ENCODE results near the gene SHMT2.

Gene SHMT2

DNA sequence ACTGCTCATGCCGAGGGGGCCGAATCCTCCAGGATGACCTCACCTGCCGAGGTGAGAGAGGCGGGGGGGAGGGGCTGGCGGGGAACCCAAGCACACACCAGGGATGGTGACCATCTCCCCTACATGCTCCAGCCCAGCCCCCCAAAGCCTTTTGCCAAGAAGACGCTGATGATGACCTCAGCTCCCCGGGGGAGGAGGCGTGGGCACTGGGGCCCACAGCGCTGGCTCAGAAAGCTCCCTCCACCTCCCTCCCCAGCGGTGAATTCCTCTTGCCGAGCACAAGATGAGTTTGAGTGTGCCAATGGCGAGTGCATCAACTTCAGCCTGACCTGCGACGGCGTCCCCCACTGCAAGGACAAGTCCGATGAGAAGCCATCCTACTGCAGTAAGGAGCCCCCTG is 36.6 kb upstream of the SHMT2 start (continued):
- TF ChIP-seq, protein P1, sequence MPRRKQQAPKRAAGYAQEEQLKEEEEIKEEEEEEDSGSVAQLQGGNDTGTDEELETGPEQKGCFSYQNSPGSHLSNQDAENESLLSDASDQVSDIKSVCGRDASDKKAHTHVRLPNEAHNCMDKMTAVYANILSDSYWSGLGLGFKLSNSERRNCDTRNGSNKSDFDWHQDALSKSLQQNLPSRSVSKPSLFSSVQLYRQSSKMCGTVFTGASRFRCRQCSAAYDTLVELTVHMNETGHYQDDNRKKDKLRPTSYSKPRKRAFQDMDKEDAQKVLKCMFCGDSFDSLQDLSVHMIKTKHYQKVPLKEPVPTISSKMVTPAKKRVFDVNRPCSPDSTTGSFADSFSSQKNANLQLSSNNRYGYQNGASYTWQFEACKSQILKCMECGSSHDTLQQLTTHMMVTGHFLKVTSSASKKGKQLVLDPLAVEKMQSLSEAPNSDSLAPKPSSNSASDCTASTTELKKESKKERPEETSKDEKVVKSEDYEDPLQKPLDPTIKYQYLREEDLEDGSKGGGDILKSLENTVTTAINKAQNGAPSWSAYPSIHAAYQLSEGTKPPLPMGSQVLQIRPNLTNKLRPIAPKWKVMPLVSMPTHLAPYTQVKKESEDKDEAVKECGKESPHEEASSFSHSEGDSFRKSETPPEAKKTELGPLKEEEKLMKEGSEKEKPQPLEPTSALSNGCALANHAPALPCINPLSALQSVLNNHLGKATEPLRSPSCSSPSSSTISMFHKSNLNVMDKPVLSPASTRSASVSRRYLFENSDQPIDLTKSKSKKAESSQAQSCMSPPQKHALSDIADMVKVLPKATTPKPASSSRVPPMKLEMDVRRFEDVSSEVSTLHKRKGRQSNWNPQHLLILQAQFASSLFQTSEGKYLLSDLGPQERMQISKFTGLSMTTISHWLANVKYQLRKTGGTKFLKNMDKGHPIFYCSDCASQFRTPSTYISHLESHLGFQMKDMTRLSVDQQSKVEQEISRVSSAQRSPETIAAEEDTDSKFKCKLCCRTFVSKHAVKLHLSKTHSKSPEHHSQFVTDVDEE (CRISPR knock-in tag; IDR thresholded peaks at IDR 0.05) = no peak
- TF ChIP-seq POU6F1 (CRISPR knock-in tag; IDR thresholded peaks at IDR 0.05; ENCODE audit: borderline replicate concordance, low read depth) = no peak
- no peak for TF ChIP-seq ZNF70 (CRISPR knock-in tag; IDR thresholded peaks at IDR 0.05)

GRCh38 chr12:57193706-57194245 is 35.7 kb upstream of the SHMT2 start:
- ATAC-seq = no peak
- TF ChIP-seq CSDC2 (CRISPR knock-in tag; IDR thresholded peaks at IDR 0.05) (no peak), ZFP3 (CRISPR knock-in tag; IDR thresholded peaks at IDR 0.05) (no peak), SNAI2 (CRISPR knock-in tag; IDR thresholded peaks at IDR 0.05) (no peak), TCF4 (CRISPR knock-in tag; IDR thresholded peaks at IDR 0.05; ENCODE audit: borderline replicate concordance) (no peak), GLIS3 (CRISPR knock-in tag; IDR thresholded peaks at IDR 0.05) (no peak), ZC3H10 (CRISPR knock-in tag; IDR thresholded peaks at IDR 0.05) (no peak)
- TF ChIP-seq, protein P2, sequence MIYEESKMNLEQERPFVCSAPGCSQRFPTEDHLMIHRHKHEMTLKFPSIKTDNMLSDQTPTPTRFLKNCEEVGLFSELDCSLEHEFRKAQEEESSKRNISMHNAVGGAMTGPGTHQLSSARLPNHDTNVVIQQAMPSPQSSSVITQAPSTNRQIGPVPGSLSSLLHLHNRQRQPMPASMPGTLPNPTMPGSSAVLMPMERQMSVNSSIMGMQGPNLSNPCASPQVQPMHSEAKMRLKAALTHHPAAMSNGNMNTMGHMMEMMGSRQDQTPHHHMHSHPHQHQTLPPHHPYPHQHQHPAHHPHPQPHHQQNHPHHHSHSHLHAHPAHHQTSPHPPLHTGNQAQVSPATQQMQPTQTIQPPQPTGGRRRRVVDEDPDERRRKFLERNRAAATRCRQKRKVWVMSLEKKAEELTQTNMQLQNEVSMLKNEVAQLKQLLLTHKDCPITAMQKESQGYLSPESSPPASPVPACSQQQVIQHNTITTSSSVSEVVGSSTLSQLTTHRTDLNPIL (CRISPR knock-in tag; IDR thresholded peaks at IDR 0.05; ENCODE audit: low read depth) = no peak
- TF ChIP-seq, protein P1 (CRISPR knock-in tag; IDR thresholded peaks at IDR 0.05) = no peak
- TF ChIP-seq, protein P3, sequence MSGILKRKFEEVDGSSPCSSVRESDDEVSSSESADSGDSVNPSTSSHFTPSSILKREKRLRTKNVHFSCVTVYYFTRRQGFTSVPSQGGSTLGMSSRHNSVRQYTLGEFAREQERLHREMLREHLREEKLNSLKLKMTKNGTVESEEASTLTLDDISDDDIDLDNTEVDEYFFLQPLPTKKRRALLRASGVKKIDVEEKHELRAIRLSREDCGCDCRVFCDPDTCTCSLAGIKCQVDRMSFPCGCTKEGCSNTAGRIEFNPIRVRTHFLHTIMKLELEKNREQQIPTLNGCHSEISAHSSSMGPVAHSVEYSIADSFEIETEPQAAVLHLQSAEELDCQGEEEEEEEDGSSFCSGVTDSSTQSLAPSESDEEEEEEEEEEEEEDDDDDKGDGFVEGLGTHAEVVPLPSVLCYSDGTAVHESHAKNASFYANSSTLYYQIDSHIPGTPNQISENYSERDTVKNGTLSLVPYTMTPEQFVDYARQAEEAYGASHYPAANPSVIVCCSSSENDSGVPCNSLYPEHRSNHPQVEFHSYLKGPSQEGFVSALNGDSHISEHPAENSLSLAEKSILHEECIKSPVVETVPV (CRISPR knock-in tag; IDR thresholded peaks at IDR 0.05) = no peak

DNA sequence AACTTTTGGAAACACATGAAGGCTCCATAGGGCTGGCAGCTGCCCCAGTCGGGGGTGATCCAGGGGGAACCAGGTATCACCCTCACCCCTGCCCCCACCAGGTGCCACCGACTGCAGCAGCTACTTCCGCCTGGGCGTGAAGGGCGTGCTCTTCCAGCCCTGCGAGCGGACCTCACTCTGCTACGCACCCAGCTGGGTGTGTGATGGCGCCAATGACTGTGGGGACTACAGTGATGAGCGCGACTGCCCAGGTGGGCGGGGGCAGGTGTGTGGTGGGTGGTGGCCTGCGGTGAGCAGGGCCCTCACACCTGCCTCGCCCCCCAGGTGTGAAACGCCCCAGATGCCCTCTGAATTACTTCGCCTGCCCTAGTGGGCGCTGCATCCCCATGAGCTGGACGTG is 35.3 kb upstream of the SHMT2 start:
- ATAC-seq = no peak
- TF ChIP-seq ESRRG (CRISPR knock-in tag; IDR thresholded peaks at IDR 0.05) (no peak), SNAI2 (CRISPR knock-in tag; IDR thresholded peaks at IDR 0.05) (no peak), GLIS3 (CRISPR knock-in tag; IDR thresholded peaks at IDR 0.05) (no peak), ZNF70 (CRISPR knock-in tag; IDR thresholded peaks at IDR 0.05) (no peak), PPARA (CRISPR knock-in tag; IDR thresholded peaks at IDR 0.05; ENCODE audit: borderline replicate concordance) (no peak), ZFP3 (CRISPR knock-in tag; IDR thresholded peaks at IDR 0.05) (no peak), ZFP30 (CRISPR knock-in tag; IDR thresholded peaks at IDR 0.05) (no peak), BACH2 (CRISPR knock-in tag; IDR thresholded peaks at IDR 0.05; ENCODE audit: borderline replicate concordance) (no peak), ISL1 (CRISPR knock-in tag; IDR thresholded peaks at IDR 0.05) (no peak), ARNTL (CRISPR knock-in tag; IDR thresholded peaks at IDR 0.05; ENCODE audit: borderline replicate concordance, low read depth) (no peak), CSDC2 (CRISPR knock-in tag; IDR thresholded peaks at IDR 0.05) (no peak), RARB (CRISPR knock-in tag; IDR thresholded peaks at IDR 0.05) (no peak)
- TF ChIP-seq, protein P2 (CRISPR knock-in tag; IDR thresholded peaks at IDR 0.05; ENCODE audit: low read depth) = no peak
- TF ChIP-seq, protein P4, sequence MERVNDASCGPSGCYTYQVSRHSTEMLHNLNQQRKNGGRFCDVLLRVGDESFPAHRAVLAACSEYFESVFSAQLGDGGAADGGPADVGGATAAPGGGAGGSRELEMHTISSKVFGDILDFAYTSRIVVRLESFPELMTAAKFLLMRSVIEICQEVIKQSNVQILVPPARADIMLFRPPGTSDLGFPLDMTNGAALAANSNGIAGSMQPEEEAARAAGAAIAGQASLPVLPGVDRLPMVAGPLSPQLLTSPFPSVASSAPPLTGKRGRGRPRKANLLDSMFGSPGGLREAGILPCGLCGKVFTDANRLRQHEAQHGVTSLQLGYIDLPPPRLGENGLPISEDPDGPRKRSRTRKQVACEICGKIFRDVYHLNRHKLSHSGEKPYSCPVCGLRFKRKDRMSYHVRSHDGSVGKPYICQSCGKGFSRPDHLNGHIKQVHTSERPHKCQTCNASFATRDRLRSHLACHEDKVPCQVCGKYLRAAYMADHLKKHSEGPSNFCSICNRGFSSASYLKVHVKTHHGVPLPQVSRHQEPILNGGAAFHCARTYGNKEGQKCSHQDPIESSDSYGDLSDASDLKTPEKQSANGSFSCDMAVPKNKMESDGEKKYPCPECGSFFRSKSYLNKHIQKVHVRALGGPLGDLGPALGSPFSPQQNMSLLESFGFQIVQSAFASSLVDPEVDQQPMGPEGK (CRISPR knock-in tag; IDR thresholded peaks at IDR 0.05; ENCODE audit: borderline replicate concordance) = no peak
- TF ChIP-seq, protein P1 (CRISPR knock-in tag; IDR thresholded peaks at IDR 0.05) = no peak
